ENCODE results near the gene MAGI1. TPM values are rescaled to one million over a fixed set of nuclear protein-coding genes. Genes with fewer than 3 reads are reported as not detected.

The MAGI1 gene
- total RNA-seq, 2 donors from 2014 or later = 38.6 to 45.1 TPM

DNA sequence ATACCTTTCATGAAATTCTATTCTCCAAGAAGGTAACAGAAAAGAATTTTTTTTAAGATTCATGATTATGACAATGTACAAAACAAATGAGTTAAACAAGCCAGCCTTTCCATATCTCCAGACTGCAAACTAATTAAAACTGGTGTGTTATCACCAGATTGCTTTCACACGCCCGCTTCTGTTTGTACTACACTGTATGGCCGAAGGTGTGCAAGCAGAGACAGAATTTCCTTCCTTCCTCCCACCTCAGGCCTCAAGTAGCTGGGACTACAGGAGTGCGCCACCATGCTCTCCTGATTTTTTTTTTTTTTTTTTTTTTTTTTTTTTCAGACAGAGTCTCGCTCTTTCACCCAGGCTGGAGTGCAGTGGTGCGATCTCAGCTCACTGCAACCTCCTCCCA lies 400.4 kb downstream of the MAGI1 start:
- Histone ChIP-seq H3K4me1 (ENCODE audit: control insufficient read depth, insufficient read depth, low read length) (peaks cover 6% of the 10 kb centered on the region), H3K9me3 (ENCODE audit: control insufficient read depth, low read length) (no peaks in the 10 kb centered on the region), H3K9ac (ENCODE audit: extremely low read depth, low read length, poor library complexity, severe bottlenecking) (no peak overlapping the region), H3K27ac (ENCODE audit: low read depth, low read length) (no peak overlapping the region), H3K36me3 (ENCODE audit: control insufficient read depth, insufficient read depth, low read length) (no peaks in the 10 kb centered on the region), H3K4me3 (ENCODE audit: low read length) (no peak overlapping the region), H3K27me3 (ENCODE audit: control insufficient read depth, insufficient read depth, low read length, poor library complexity, severe bottlenecking) (no peaks in the 10 kb centered on the region)
- no peak overlapping the region for H3K4me3 Mint-ChIP-seq
- H3K9me3 Mint-ChIP-seq = no peaks in the 10 kb centered on the region
- no peaks in the 10 kb centered on the region for H3K27me3 Mint-ChIP-seq (ENCODE audit: insufficient read depth)
- H3K36me3 Mint-ChIP-seq (ENCODE audit: low read depth) = no peaks in the 10 kb centered on the region
- 83 to 92% methylated on average over 1 to 6 of the region's 6 CpGs for WGBS, 2 experiments (ENCODE audit: insufficient coverage in 1 of 2, insufficient read length in 1 of 2)
- no peak for DNase-seq
- H3K4me1 Mint-ChIP-seq = peaks cover 29% of the 10 kb centered on the region
- TF ChIP-seq, protein P1, sequence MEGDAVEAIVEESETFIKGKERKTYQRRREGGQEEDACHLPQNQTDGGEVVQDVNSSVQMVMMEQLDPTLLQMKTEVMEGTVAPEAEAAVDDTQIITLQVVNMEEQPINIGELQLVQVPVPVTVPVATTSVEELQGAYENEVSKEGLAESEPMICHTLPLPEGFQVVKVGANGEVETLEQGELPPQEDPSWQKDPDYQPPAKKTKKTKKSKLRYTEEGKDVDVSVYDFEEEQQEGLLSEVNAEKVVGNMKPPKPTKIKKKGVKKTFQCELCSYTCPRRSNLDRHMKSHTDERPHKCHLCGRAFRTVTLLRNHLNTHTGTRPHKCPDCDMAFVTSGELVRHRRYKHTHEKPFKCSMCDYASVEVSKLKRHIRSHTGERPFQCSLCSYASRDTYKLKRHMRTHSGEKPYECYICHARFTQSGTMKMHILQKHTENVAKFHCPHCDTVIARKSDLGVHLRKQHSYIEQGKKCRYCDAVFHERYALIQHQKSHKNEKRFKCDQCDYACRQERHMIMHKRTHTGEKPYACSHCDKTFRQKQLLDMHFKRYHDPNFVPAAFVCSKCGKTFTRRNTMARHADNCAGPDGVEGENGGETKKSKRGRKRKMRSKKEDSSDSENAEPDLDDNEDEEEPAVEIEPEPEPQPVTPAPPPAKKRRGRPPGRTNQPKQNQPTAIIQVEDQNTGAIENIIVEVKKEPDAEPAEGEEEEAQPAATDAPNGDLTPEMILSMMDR (conservative IDR thresholded peaks at IDR 0.05) = no peak
- H3K27ac Mint-ChIP-seq = no peak overlapping the region

DNA sequence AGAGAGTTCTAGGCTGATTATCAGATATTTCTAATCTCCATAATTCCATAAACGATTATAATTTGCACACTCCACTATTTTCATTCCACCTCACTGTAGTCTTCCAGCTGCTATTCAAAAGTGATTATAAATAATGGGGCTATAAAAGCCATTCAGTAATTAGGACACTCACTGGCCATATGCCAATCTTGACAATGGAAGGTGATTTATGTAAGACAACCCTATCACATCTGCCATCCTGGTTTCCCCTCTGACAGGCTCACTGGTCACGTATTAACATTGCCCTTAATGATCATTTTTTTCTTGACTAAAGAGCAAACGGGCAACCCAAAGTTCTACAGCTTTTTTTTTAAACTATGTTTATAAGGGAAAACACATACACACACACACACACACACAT lies 402.4 kb downstream of the MAGI1 start:
- Mint-ChIP-seq H3K36me3 (ENCODE audit: low read depth) (no peaks in the 10 kb centered on the region), H3K27me3 (ENCODE audit: insufficient read depth) (no peaks in the 10 kb centered on the region), H3K4me1 (peaks cover 27% of the 10 kb centered on the region), H3K9me3 (no peaks in the 10 kb centered on the region), H3K4me3 (no peak overlapping the region), H3K27ac (no peak overlapping the region)
- WGBS, 2 experiments (ENCODE audit: insufficient coverage in 1 of 2, insufficient read length in 1 of 2) = 75 to 90% methylated on average over 2 to 3 of the region's 3 CpGs
- Histone ChIP-seq H3K9ac (ENCODE audit: extremely low read depth, low read length, poor library complexity, severe bottlenecking) (no peak overlapping the region), H3K9me3 (ENCODE audit: control insufficient read depth, low read length) (no peaks in the 10 kb centered on the region), H3K27ac (ENCODE audit: low read depth, low read length) (no peak overlapping the region), H3K4me3 (ENCODE audit: low read length) (no peak overlapping the region), H3K36me3 (ENCODE audit: control insufficient read depth, insufficient read depth, low read length) (no peaks in the 10 kb centered on the region), H3K27me3 (ENCODE audit: control insufficient read depth, insufficient read depth, low read length, poor library complexity, severe bottlenecking) (no peaks in the 10 kb centered on the region), H3K4me1 (ENCODE audit: control insufficient read depth, insufficient read depth, low read length) (peaks cover 6% of the 10 kb centered on the region)
- TF ChIP-seq, protein P1 (conservative IDR thresholded peaks at IDR 0.05) = no peak
- DNase-seq = no peak

DNA sequence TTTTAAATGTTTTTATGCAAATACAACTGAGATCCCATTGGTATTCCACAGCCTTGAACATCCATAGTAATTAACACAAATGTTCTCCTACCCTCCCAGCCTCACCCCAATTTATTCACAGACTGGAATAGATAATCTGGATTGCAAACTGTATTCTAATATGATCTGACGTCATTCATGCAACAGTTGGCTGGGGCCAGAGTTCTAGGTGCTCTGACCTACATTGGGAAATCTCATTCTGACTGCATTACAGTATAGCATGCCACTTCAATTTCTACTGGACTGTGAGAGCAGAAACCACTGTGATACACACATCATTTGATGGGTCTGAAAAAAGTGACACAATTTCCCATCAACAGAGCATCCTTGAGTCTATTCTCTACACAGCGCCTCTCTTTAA lies 403.1 kb downstream of the MAGI1 start:
- H3K9me3 Mint-ChIP-seq = no peaks in the 10 kb centered on the region
- no peak for DNase-seq

More for the DNA sequence above, 403.1 kb downstream of the MAGI1 start:
- no peak overlapping the region for H3K27ac Mint-ChIP-seq
- H3K27ac ChIP-seq (ENCODE audit: low read depth, low read length) = no peak overlapping the region
- no peak overlapping the region for H3K4me3 ChIP-seq (ENCODE audit: low read length)
- H3K9ac ChIP-seq (ENCODE audit: extremely low read depth, low read length, poor library complexity, severe bottlenecking) = no peak overlapping the region
- TF ChIP-seq, protein P1 (conservative IDR thresholded peaks at IDR 0.05) = no peak
- no peaks in the 10 kb centered on the region for H3K36me3 Mint-ChIP-seq (ENCODE audit: low read depth)
- H3K27me3 ChIP-seq (ENCODE audit: control insufficient read depth, insufficient read depth, low read length, poor library complexity, severe bottlenecking) = no peaks in the 10 kb centered on the region
- no peaks in the 10 kb centered on the region for H3K9me3 ChIP-seq (ENCODE audit: control insufficient read depth, low read length)
- no peaks in the 10 kb centered on the region for H3K4me1 ChIP-seq (ENCODE audit: control insufficient read depth, insufficient read depth, low read length)
- no peak overlapping the region for H3K4me3 Mint-ChIP-seq
- no peaks in the 10 kb centered on the region for H3K27me3 Mint-ChIP-seq (ENCODE audit: insufficient read depth)
- 89 to 100% methylated on average over 1 to 2 of the region's 2 CpGs for WGBS, 2 experiments (ENCODE audit: insufficient coverage in 1 of 2, insufficient read length in 1 of 2)
- H3K4me1 Mint-ChIP-seq = peaks cover 20% of the 10 kb centered on the region
- no peaks in the 10 kb centered on the region for H3K36me3 ChIP-seq (ENCODE audit: control insufficient read depth, insufficient read depth, low read length)
